NCI-H1694 treated with DMSO at 0.1 percent for 48 hours (cell line): ENCODE measurements around the gene ZNF680.
"Not testable (repeated sequence)": the region's sequence is repeated elsewhere in the genome, so short reads cannot be mapped to it uniquely, and the experiment has no call there.

Experiments
- DNase-seq: peaks from one replicate; lab custom pipeline; 2025; lab: John Stamatoyannopoulos, UW

The ZNF680 gene

DNA sequence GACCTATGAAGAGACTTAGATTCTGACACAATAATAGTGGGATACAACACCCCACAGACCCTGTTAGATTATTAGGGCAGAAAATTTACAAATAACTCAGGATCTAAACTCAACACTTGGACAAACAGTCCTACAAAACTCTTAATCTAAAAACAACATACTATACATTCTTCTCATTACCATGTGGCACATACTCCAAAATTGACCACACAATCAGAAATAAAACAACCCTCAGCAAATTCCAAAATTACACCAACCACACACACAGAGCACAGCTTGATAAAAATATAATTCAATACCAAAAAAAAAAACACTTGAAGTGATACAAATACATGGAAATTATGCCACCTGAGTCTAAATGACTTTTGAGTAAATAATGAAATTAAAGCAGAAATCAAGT, 7.8 kb downstream of the ZNF680 start:
- no peak for DNase-seq

DNA sequence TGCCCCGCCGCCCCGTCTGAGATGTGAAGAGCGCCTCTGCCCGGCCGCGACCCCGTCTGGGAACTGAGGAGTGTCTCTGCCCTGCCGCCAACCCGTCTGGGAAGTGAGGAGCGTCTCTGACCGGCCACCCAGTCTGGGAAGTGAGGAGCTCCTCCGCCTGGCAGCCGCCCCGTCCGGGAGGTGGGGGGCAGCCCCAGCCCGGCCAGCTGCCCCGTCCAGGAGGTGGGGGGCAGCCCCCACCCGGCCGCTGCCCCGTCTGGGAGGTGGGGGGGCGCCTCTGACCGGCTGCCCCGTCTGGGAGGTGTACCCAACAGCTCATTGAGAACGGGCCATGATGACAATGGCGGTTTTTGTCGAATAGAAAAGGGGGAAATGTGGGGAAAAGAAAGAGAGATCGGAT, 8.7 kb downstream of the ZNF680 start:
- DNase-seq, result not testable (repeated sequence)

DNA sequence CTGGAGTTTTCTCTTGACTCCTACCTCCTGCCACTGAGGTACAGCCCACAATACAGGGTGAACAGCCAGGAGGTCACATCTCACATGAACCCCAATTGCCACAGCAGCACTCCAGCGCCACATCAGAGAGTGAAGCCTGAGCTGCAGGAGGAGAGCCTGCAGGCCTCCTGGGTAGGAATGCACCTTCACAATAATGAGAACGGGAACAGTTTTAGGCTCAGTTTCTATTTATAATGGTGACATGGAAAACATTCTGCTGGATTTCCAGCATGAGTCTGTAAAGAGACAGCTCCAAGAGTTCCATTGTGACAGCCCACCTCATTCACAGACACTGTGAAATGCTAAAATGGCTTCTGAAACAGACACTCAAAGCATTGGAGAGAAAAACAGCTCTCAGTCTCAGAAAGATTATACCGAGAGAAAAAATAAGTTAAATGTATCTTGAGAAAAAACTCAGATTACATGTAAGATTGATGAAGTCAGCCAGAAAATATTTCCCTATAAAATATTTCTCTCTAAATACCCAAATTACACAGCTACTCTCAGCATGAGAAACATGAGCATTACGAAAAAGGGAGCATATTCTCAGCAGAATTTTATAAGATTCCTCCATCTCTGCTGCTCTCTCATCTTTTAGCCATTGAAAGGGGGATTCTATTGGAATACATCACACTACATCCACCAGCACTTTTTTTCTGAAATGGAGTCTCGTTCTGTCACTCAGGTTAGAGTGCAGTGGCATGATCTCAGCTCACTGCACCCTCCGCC, 11.3 kb downstream of the ZNF680 start:
- no peak for DNase-seq

DNA sequence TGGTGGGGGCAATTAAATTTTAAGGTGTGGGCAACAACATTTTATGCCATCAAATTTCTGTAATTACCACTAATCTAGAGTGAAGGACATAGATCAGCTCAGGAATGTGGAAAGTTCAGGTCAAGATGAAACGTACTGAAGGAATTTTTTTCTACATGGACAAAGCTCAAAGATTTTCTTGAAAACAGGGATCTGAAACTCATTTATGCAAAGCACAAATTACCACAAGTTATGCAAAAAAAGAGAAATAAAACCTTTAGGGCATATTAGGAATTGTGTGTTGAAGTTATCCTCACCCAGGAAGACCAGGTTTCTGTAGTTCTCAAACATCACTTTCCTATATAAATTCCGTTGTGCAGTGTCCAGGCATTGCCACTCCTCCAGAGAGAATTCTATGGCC, 18.9 kb downstream of the ZNF680 start:
- no peak for DNase-seq

DNA sequence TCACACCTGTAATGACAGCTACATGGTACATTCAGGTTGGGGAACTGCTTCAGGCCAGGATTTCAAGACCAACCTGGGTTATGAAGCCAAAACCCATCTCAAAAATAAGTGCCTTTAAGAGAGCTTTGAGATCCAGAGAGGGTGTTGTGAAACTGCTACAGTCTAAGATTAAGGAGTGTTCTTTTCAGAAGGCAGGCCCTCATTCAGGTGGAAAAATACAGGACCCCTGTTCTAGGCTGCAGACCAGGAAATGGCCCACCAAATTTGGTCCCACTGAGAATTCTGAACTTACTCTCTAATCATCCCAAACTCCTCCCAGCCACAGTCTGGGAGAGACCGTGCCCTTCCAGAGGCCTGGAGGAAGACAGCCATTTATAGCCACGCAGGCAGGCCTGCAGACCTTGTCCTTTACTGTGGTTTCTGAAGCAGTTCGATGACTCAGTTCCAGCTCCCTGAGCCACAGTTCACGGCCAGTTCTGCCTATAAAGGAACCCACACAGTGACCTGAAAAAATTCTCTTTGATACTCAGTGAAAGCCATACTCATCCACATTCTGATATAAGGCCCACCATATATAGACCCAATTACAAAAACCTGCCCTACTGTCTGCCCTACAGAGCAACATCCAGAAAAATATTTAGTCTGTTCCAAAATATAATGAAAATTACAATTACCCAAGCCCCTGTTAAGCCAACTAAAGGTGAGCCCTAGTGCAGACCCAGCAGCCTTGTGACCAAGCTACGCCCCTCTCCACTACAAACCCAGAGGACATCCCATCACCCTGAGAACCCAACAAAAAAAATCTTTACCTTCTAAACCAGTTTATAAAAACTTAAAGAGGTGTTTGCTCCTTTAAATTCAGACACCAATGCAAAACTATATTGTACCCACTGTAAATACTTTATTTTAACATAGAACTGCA, 21.2 kb downstream of the ZNF680 start:
- DNase-seq, result no peak

DNA sequence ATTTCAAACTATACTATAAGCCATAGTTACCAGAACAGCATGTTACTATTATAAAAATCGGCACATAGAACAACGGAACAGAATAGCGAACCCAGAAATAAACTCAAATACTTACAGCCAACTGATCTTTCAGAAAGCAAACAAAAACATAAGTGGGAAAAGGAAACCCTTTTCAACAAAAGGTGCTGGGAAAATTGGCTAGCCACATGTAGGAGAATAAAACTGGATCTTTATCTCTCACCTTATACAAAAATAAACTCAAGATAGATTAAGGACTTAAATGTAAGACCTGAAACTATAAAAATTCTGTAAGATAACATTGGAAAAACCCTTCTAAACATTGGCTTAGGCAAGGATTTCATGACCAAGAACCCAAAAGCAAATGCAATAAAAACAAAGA, 29.1 kb downstream of the ZNF680 start:
- DNase-seq, result no peak

DNA sequence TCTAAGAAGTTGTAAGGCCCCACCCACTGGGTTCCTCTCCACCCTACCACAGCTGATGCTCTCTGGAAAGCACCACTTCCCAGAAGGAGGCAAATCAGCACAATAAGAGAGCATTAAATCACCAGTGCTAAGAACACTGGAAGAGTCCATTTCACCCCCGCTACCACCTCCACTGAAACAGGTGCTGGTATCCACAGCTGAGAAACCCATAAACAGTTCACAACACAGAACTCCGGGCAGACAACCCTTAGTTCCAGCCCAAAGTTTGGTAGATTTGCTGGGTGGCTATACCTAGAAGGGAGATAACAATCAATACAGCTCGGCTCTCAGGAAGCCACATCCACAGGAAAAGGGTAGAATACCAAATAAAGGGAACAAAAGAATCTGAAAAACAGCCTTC, 34.1 kb downstream of the ZNF680 start:
- no peak for DNase-seq

DNA sequence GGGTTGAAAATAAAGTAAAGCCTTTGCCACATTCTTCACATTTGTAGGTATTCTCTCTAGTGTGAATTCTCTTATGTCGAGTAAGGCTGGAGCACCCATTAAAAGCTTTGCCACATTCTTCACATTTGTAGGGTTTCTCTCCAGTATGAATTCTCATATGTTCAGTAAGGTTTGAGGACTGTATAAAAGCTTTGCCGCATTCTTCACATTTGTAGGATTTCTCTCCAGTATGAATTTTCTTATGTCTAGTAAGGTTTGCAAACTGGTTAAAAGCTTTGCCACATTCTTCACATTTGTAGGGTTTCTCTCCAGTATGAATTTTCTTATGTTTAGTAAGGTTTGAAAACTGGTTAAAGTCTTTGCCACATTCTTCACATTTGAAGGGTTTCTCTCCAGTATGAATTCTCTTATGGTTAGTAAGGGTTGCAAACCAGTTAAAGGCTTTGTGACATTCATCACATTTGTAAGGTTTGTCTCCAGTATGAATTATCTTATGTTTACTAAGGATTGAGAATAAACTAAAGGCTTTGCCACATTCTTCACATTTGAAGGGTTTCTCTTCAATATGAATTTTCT, 41.4 kb downstream of the ZNF680 start:
- DNase-seq, result no peak

DNA sequence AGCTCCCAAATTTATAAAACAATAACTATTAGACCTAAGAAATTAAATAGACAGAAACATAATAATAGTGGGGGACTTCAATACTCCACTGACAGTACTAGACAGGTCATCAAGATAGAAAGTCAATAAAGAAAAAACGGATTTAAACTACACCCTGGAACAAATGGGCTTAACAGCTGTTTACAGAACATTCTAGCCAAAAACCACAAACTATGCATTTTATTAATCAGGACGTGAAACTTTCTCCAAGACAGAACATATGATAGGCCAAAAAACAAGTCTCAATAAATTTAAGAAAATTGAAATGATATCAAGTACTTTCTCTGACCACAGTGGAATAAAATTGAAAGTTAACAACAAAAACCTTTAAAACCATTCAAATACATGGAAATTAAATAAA, 46.4 kb downstream of the ZNF680 start:
- no peak for DNase-seq

DNA sequence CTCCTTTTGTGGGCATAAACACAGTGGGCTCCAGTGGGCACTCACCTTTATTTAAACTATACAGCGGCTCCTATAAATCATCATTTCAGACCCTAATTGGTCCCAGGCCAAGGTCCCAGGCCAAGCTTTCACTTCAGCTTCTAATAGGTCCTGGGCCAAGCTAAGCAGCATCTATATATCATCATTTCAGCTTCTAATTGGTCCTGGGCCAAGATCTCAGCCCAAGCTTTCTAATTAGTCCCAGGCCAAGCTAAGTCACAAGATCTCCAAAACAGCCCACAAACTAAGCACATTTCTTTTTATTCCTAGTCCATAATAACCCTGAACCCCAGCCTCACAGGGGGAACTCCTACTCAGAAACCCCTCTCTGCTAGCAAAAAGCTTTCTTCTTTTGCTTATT, 47.1 kb downstream of the ZNF680 start:
- no peak for DNase-seq

DNA sequence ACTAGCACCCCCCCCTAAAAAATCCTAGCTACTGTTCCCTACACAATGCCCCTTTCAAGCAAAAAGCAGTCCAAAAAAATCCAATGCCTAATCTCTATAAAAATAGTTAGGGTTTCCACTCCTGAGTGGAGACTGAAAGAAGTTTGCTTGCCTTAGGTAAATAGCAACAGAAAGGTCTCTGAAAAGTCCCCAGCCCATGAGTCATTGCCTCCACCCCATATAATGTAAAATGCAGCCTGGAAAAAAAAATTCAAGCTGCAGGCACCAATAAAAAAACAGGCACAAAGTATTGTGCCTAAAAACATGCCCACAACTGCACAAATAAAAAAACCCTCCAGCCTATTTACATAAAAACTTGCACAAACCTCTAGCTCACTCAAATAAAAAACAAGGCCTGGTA, 47.5 kb downstream of the ZNF680 start:
- DNase-seq, result no peak

DNA sequence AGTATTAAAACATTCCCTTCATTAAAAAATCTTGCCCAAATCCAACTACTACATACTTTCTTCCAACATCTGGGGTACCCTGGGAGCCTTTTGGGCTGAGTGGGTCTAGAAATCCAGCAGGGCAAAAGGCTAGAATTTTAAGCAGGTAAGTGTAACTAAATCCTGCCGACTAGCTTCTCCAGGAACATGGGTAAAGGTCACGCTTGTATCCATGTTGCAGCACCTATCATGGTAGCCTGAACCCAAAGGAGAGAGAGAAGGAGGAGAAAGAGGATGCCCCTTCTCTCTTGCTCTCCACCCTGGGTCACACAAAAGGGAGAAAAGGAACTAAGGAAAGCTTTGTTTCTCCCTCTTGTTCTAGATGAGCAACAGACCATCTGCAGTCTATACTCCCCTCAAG, 53.3 kb downstream of the ZNF680 start:
- no peak for DNase-seq

DNA sequence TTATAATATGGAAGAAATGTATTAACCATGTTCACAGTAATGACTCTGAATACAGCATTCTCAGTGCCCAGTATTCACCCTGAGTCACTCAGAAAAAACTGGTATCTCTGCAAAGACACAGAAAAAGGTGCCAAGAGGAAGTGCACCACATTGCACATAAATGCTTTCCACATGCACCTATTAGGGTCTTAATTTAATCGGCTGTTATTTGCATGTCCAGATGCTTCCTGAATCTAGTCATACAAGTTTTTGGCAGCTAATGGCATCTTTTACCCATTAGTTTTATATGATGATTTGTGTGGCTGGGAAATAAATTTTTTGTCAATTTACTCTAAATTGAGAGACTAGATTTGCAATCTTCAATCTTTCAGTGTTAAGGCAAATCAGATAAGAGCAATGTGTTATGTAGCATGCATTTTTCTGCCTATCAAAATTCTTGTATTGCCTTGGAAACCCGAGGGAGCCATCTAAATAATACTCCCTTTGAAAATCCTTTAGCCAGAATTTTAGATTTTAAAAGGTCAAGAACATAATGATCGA, 58.2 kb downstream of the ZNF680 start:
- DNase-seq, result no peak

DNA sequence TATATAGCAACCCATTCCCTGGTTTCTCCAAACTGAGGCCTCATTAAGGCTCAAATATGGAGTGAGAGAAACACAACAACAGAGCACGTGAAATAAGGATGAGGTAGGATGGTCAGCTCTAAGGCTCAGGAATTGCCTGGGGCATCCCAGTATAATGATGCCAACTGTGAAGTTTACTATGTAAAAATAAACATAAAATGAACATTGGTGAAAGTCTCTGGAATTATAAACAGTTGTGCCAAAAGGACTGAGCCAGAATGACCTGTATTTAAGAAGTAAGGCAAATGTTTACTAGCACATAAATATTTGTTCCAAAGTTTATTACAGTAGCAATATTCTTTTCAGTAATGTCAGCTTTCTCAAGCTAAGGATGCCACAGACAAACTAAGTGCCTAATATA, 64.6 kb downstream of the ZNF680 start:
- DNase-seq, result no peak

DNA sequence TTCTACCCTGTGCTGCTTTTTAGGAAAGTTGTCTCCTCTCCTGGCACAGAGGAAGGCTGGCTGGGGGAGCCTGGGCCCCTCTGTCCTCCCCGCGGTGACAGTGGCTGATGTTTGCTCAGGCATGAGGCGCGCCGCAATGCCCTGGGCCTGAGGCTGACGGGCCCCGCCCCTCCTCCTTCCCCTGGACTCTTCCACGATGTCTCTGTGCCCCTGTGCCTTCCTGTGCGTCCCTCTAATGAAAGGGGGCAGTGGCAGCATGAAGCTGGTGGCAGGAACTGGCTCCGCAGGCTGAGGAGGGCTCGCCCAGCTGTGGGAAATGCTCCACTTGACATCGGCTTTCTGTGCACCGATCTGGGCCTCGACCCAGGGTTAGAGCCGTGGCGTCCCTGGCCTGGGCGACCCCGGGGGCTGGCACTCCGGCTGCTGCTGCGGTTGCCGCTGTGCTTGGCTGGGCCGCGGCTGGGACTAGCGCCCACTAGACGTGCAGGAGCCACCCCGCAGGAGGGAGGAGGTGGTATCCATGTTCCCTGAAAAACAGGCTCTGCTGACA, 67.9 kb downstream of the ZNF680 start:
- DNase-seq, result no peak

DNA sequence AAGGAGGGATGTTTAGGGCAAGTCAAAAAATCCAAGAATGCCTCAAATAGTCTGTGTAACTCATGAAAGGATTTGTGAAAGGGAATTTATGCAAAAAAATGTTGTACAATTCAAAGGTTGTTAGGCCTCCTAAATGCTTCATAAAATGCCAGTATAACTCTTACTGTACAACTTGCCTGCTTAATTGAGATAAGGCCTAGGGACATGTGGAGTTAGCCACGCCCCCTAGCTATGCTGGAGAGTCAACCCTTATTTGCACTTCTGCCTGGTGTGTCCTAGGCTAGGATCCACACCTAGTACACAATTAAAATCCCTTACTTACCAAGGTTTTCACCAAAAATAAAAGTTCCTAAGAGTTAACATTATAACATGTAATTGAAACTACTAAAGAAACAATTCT, 77.2 kb downstream of the ZNF680 start:
- DNase-seq, result no peak
